HG02885 (cell line): ENCODE measurements around the gene GMPPB.
"Not testable (repeated sequence)": the region's sequence is repeated elsewhere in the genome, so short reads cannot be mapped to it uniquely, and the experiment has no call there.

Source experiments
- ATAC-seq: cut with Tn5 transposase; IDR thresholded peaks from one replicate; pipeline ENCODE4 v1.9.1; 2021; ENCODE audit warnings: mild to moderate bottlenecking; ENCODE audit not compliant: unreplicated experiment, poor library complexity

GMPPB gene

GRCh38 chr3:49695350-49696015, 28.3 kb downstream of the GMPPB start:
- ATAC-seq, result not testable (repeated sequence)

GRCh38 chr3:49694409-49695070, 29.2 kb downstream of the GMPPB start:
- ATAC-seq, result not testable (repeated sequence)

- not testable (repeated sequence) for ATAC-seq
Observed at GRCh38 chr3:49691481-49691880, 32.3 kb downstream of the GMPPB start.

- not testable (repeated sequence) for ATAC-seq
Observed at GRCh38 chr3:49690856-49691255, 32.9 kb downstream of the GMPPB start.

- not testable (repeated sequence) for ATAC-seq
Observed at GRCh38 chr3:49689908-49690624, 33.7 kb downstream of the GMPPB start.

GRCh38 chr3:49689046-49689907, 34.5 kb downstream of the GMPPB start, which contains the start of the genes MST1 and RNF123:
MST1 (minus strand) TSS chr3:49689474; CDS start chr3:49688691, 783 bp downstream.
RNF123 (plus strand) TSS chr3:49689557; CDS start chr3:49691166, 1,609 bp downstream.
- peak; percentile 76 for ATAC-seq

- peak; percentile 2 for ATAC-seq
Observed at GRCh38 chr3:49688338-49689045, 35.3 kb downstream of the GMPPB start.

- not testable (repeated sequence) for ATAC-seq
Observed at GRCh38 chr3:49687424-49687795, 36.3 kb downstream of the GMPPB start.

GRCh38 chr3:49686769-49687423, 36.9 kb downstream of the GMPPB start:
- ATAC-seq, result not testable (repeated sequence)

GRCh38 chr3:49686346-49686745, 37.4 kb downstream of the GMPPB start:
- ATAC-seq, result not testable (repeated sequence)

- not testable (repeated sequence) for ATAC-seq
Observed at GRCh38 chr3:49685846-49686245, 37.9 kb downstream of the GMPPB start.

GRCh38 chr3:49685103-49685502, 38.6 kb downstream of the GMPPB start:
- ATAC-seq, result not testable (repeated sequence)

- not testable (repeated sequence) for ATAC-seq
Observed at GRCh38 chr3:49684453-49684852, 39.3 kb downstream of the GMPPB start.

- ATAC-seq, result no peak
Observed at GRCh38 chr3:49683162-49683561, 40.6 kb downstream of the GMPPB start.

GRCh38 chr3:49681543-49681942, 42.2 kb downstream of the GMPPB start:
- no peak for ATAC-seq

GRCh38 chr3:49681232-49681522, 42.6 kb downstream of the GMPPB start:
- ATAC-seq, result no peak

- ATAC-seq, result no peak
Observed at GRCh38 chr3:49680493-49681231, 43.1 kb downstream of the GMPPB start.

- ATAC-seq, result no peak
Observed at GRCh38 chr3:49675912-49676311, 47.8 kb downstream of the GMPPB start.
